HepG2 (cell line): Measurements from ENCODE around the gene BST1. TPM values are rescaled to one million over a fixed set of nuclear protein-coding genes. Genes with fewer than 3 reads are reported as not detected.

Source experiments
- ETV5 ChIP-seq: IDR thresholded peaks from 2 replicates; pipeline ENCODE4 v1.6.1; 2018; ENCODE audit warnings: missing biosample characterization, missing genetic modification reagents, inconsistent platforms, borderline replicate concordance
- FOXA3 ChIP-seq: IDR thresholded peaks from 2 replicates; pipeline ENCODE4 v1.6.1; 2016; ENCODE audit warnings: missing genetic modification reagents, missing compliant biosample characterization
- FOXP4 ChIP-seq: sonication (generic); formaldehyde crosslinking; IDR thresholded peaks from 2 replicates; pipeline ENCODE4 v1.4.0; 2020; ENCODE audit warnings: missing genetic modification reagents
- HOMEZ ChIP-seq: IDR thresholded peaks from 2 replicates; pipeline ENCODE4 v1.6.1; 2016; ENCODE audit warnings: low read depth
- KDM2A ChIP-seq: sonication (generic); formaldehyde crosslinking; IDR thresholded peaks from 2 replicates; pipeline ENCODE4 v1.4.0; 2020; ENCODE audit warnings: low read depth, missing genetic modification reagents, borderline replicate concordance
- KLF11 ChIP-seq: IDR thresholded peaks from 2 replicates; pipeline ENCODE4 v1.6.1; 2016; ENCODE audit warnings: missing compliant biosample characterization
- MBNL3 ChIP-seq: fragments of 250-450 bp; sonication (Bioruptor Pico); conservative IDR thresholded peaks from 2 replicates; pipeline ENCODE4 v1.8.0; 2022; ENCODE audit warnings: mild to moderate bottlenecking, inconsistent platforms
- MZF1 ChIP-seq: sonication (generic); formaldehyde crosslinking; IDR thresholded peaks from 2 replicates; pipeline ENCODE4 v1.8.1; 2023; ENCODE audit warnings: mild to moderate bottlenecking, missing genetic modification reagents, borderline replicate concordance
- SETDB1 ChIP-seq: sonication (generic); formaldehyde crosslinking; IDR thresholded peaks from 2 replicates; pipeline ENCODE4 v1.5.1; 2020; ENCODE audit warnings: missing genetic modification reagents, mild to moderate bottlenecking, borderline replicate concordance
- STAG1 ChIP-seq: sonication (generic); formaldehyde crosslinking; IDR thresholded peaks from 2 replicates; pipeline ENCODE4 v1.4.0; 2020; ENCODE audit warnings: missing genetic modification reagents
- USF2 ChIP-seq, 2 experiments: sonication (generic) in 1 of 2; formaldehyde crosslinking in 1 of 2; IDR thresholded peaks; 2 replicates each; pipeline versions ENCODE4 v1.5.1 to v1.6.1; 2011 to 2020; ENCODE audit warnings: borderline replicate concordance in 1 of 2, low read depth in 1 of 2, low read length in 1 of 2, mild to moderate bottlenecking in 1 of 2, missing genetic modification reagents in 1 of 2, moderate library complexity in 1 of 2
- ZBTB38 ChIP-seq: sonication (generic); formaldehyde crosslinking; IDR thresholded peaks from 2 replicates; pipeline ENCODE4 v1.5.1; 2020; ENCODE audit warnings: mild to moderate bottlenecking, missing genetic modification reagents
- ZKSCAN5 ChIP-seq: sonication (generic); formaldehyde crosslinking; IDR thresholded peaks from 2 replicates; pipeline ENCODE4 v1.5.1; 2020; ENCODE audit warnings: mild to moderate bottlenecking, missing genetic modification reagents
- ZNF101 ChIP-seq: sonication (generic); formaldehyde crosslinking; IDR thresholded peaks from 2 replicates; pipeline ENCODE4 v1.4.0; 2020; ENCODE audit warnings: mild to moderate bottlenecking, low read depth, missing genetic modification reagents, borderline replicate concordance
- ZNF24 ChIP-seq: fragments of 450-650 bp; IDR thresholded peaks from 2 replicates; pipeline ENCODE4 v1.6.1; 2017; ENCODE audit warnings: antibody characterized with exemption, mild to moderate bottlenecking
- ZNF276 ChIP-seq: sonication (generic); formaldehyde crosslinking; IDR thresholded peaks from 2 replicates; pipeline ENCODE4 v1.4.0; 2020; ENCODE audit warnings: mild to moderate bottlenecking, low read depth, missing genetic modification reagents
- ZNF691 ChIP-seq: sonication (generic); formaldehyde crosslinking; IDR thresholded peaks from 2 replicates; pipeline ENCODE4 v1.4.0; 2020; ENCODE audit warnings: missing genetic modification reagents, low read depth, mild to moderate bottlenecking, borderline replicate concordance
- ZSCAN5A ChIP-seq: sonication (generic); formaldehyde crosslinking; IDR thresholded peaks from 2 replicates; pipeline ENCODE4 v1.8.0; 2022; ENCODE audit warnings: mild to moderate bottlenecking, missing genetic modification reagents, borderline replicate concordance
- polyA plus RNA-seq, 8 experiments: library from polyadenylated mRNA; depleted of rRNA in 3 of 8; stranded (reverse) in 7 of 8; unstranded in 1 of 8; fragments of >200 nt; fragmentation: Illumina TruSeq in 4 of 8; extraction: Trizol in 4 of 8; gene quantifications; 2 replicates each; pipeline versions ENCODE4 v1.2.1 to v1.2.3, GENCODE V29; 2011 to 2016; ENCODE audit warnings: low read depth in 4 of 8, missing spikeins in 1 of 8, mixed read lengths in 1 of 8; ENCODE audit not compliant: insufficient read depth in 1 of 8
- total RNA-seq, 5 experiments: library from RNA; depleted of rRNA; stranded (reverse); fragments of >200 nt; fragmentation: Illumina TruSeq; extraction: Trizol; gene quantifications; 2 replicates each; pipeline ENCODE4 v1.2.3, GENCODE V29; 2016; ENCODE audit warnings: low read depth in 1 of 5

Gene BST1
- total and polyA plus RNA-seq, 2 of the 13 experiments (the other 11 are each of a cell fraction or from before 2014, with no cell fraction given), result 0.09 to 0.49 TPM

- TF ChIP-seq HOMEZ, result no peak
- TF ChIP-seq FOXA3, result 0 out of 2 replicates have a peak, but pooled peaks have one; percentile 16
- no peak for TF ChIP-seq KDM2A (CRISPR knock-in tag)
- TF ChIP-seq MBNL3 (CRISPR knock-in tag), result no peak
- TF ChIP-seq ZNF24, result no peak
- no peak for TF ChIP-seq KLF11 (CRISPR knock-in tag)
- no peak for TF ChIP-seq ZBTB38
- 0 out of 2 replicates have a peak, but pooled peaks have one; percentile 38 for TF ChIP-seq ZNF691
- TF ChIP-seq MZF1, result no peak
- TF ChIP-seq ETV5 (CRISPR knock-in tag), result peak; percentile 31; the same call in 1 of the 2 replicates
- TF ChIP-seq ZSCAN5A (CRISPR knock-in tag), result no peak
- no peak for TF ChIP-seq USF2 (IDR thresholded peaks at IDR 0.05; ENCODE audit: low read depth, low read length)
- TF ChIP-seq USF2 (CRISPR knock-in tag; IDR thresholded peaks at IDR 0.05; ENCODE audit: borderline replicate concordance), result no peak
- peak; percentile 6; the same call in 1 of the 2 replicates for TF ChIP-seq STAG1 (CRISPR knock-in tag)
- no peak for TF ChIP-seq ZNF276 (CRISPR knock-in tag)
- TF ChIP-seq ZNF101 (CRISPR knock-in tag), result no peak
- TF ChIP-seq FOXP4 (CRISPR knock-in tag), result 0 out of 2 replicates have a peak, but pooled peaks have one; percentile 18
- no peak for TF ChIP-seq SETDB1
- TF ChIP-seq ZKSCAN5, result no peak
These were observed 76.4 kb downstream of the BST1 start (continued) for GRCh38 chr4:15779306-15779705.
